Retinal pigment epithelial cell (primary cell): ENCODE measurements around the gene PARP6.

Source experiments
- DNase-seq: peaks from one replicate; pipeline ENCODE4 v3.0.0-alpha.2; 2010; ENCODE audit warnings: low read depth
- H3K4me3 ChIP-seq: 2 replicates; pipeline ENCODE4 v1.5.1; 2011; ENCODE audit warnings: mild to moderate bottlenecking, low read length, control low read depth, moderate library complexity
- CTCF ChIP-seq: conservative IDR thresholded peaks from 2 replicates; pipeline ENCODE4 v1.5.1; 2011; ENCODE audit warnings: low read depth, low read length, control low read depth, inconsistent platforms

Gene PARP6

GRCh38 chr15:72196409-72197040 is 75.8 kb downstream of the PARP6 start:
- TF ChIP-seq CTCF: no peak
- DNase-seq: no peak
- no peak overlapping the region for H3K4me3 ChIP-seq

GRCh38 chr15:72195101-72195511 is 77.2 kb downstream of the PARP6 start:
- H3K4me3 ChIP-seq: no peak overlapping the region
- no peak for TF ChIP-seq CTCF
- DNase-seq: no peak

GRCh38 chr15:72193836-72194396 is 78.4 kb downstream of the PARP6 start:
- no peak for TF ChIP-seq CTCF
- H3K4me3 ChIP-seq: no peak overlapping the region
- DNase-seq: no peak

- no peak for DNase-seq
- TF ChIP-seq CTCF: no peak
- H3K4me3 ChIP-seq: no peak overlapping the region
Measured at GRCh38 chr15:72192416-72192815, 79.9 kb downstream of the PARP6 start.
